A673 (cell line): ENCODE data around the gene SPTLC3.

Experiments
- EZH2 ChIP-seq: fragments of 200-600 bp; sonication (generic); IDR thresholded peaks from 2 replicates; pipeline ENCODE4 v1.6.1; 2017; ENCODE audit warnings: borderline replicate concordance, low read depth, mild to moderate bottlenecking, mixed read lengths, antibody characterized with exemption, low read length; ENCODE audit not compliant: poor library complexity, severe bottlenecking
- TF ChIP-seq, protein P1 (sequence below): fragments of 300-800, 200-600 bp; sonication (generic); conservative IDR thresholded peaks from 2 replicates; pipeline ENCODE4 v1.5.1; 2017; ENCODE audit warnings: low read depth, mild to moderate bottlenecking, antibody characterized with exemption, low read length, moderate library complexity, mixed read lengths

DNA sequence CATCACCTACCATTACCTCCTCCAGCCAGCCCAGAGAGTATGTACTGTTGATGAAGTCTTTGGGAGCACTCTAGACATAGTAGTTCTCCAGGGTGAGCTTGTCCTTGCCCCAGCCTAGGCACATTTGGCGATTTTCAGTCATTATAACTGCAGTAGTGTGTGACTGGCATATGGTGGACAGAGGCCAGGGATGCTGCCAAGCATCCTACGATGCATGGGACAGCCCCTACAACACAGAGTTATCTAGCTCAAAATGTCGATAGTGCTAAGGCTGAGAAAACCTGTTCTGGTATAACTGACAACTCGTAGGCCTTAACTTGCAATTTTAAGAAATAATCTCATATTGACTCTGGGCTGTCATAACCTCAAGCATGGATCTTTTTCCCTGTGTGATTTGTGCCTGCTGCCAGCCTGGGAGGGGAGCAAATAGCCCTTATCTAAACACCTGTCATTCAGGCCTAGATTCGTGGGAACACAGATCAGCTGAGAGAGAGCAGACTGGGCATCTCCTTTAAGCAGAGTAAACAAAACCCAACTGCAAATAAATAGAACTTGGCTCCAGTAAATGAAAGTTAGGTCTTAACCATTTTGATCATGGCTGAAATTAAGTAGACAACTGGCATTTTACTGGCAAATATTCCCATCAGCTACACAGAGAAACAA is 102.6 kb downstream of the SPTLC3 start:
- TF ChIP-seq, protein P1, sequence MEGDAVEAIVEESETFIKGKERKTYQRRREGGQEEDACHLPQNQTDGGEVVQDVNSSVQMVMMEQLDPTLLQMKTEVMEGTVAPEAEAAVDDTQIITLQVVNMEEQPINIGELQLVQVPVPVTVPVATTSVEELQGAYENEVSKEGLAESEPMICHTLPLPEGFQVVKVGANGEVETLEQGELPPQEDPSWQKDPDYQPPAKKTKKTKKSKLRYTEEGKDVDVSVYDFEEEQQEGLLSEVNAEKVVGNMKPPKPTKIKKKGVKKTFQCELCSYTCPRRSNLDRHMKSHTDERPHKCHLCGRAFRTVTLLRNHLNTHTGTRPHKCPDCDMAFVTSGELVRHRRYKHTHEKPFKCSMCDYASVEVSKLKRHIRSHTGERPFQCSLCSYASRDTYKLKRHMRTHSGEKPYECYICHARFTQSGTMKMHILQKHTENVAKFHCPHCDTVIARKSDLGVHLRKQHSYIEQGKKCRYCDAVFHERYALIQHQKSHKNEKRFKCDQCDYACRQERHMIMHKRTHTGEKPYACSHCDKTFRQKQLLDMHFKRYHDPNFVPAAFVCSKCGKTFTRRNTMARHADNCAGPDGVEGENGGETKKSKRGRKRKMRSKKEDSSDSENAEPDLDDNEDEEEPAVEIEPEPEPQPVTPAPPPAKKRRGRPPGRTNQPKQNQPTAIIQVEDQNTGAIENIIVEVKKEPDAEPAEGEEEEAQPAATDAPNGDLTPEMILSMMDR, result no peak
- no peak for TF ChIP-seq EZH2
